SK-N-SH treated with all-trans-retinoic acid at 6 μM for 48 hours (cell line): ENCODE data around the gene CHMP1B.

ENCODE experiments used
- ARNTL ChIP-seq: fragments of 450-650 bp; formaldehyde crosslinking; IDR thresholded peaks from 2 replicates; pipeline ENCODE4 v1.5.0; 2020; ENCODE audit warnings: low read depth, mild to moderate bottlenecking, moderate library complexity, borderline replicate concordance
- CSDC2 ChIP-seq: fragments of 250-450 bp; sonication (Bioruptor Pico); IDR thresholded peaks from 2 replicates; pipeline ENCODE4 v1.5.0; 2020; ENCODE audit warnings: mild to moderate bottlenecking, moderate library complexity
- PATZ1 ChIP-seq: fragments of 250-450 bp; sonication (Bioruptor Pico); IDR thresholded peaks from 2 replicates; pipeline ENCODE4 v1.8.0; 2020; ENCODE audit warnings: mild to moderate bottlenecking, moderate library complexity, borderline replicate concordance
- PPARA ChIP-seq: fragments of 250-450 bp; sonication (Bioruptor Pico); IDR thresholded peaks from 2 replicates; pipeline ENCODE4 v1.5.0; 2020; ENCODE audit warnings: mild to moderate bottlenecking, borderline replicate concordance
- RARB ChIP-seq: fragments of 250-450 bp; sonication (Bioruptor Pico); IDR thresholded peaks from 2 replicates; pipeline ENCODE4 v1.8.0; 2021; ENCODE audit warnings: mild to moderate bottlenecking, moderate library complexity
- ZFP3 ChIP-seq: fragments of 250-450 bp; sonication (Bioruptor Pico); IDR thresholded peaks from 2 replicates; pipeline ENCODE4 v1.5.0; 2020; ENCODE audit warnings: mild to moderate bottlenecking, moderate library complexity
- ZFP30 ChIP-seq: fragments of 450-650 bp; formaldehyde crosslinking; IDR thresholded peaks from 2 replicates; pipeline ENCODE4 v1.5.0; 2022; ENCODE audit warnings: mild to moderate bottlenecking, moderate library complexity
- ZNF8 ChIP-seq: fragments of 450-650 bp; formaldehyde crosslinking; IDR thresholded peaks from 2 replicates; pipeline ENCODE4 v1.5.0; 2020; ENCODE audit warnings: mild to moderate bottlenecking, moderate library complexity

GRCh38 chr18:11886577-11887110, 35.4 kb downstream of the CHMP1B start:
- TF ChIP-seq ZFP3 (CRISPR knock-in tag), result no peak
- TF ChIP-seq PPARA, result no peak
- TF ChIP-seq PATZ1 (CRISPR knock-in tag), result no peak
- TF ChIP-seq CSDC2 (CRISPR knock-in tag), result no peak
- TF ChIP-seq RARB (CRISPR knock-in tag), result no peak
- no peak for TF ChIP-seq ZFP30 (CRISPR knock-in tag)
- no peak for TF ChIP-seq ZNF8
- no peak for TF ChIP-seq ARNTL (CRISPR knock-in tag)
